IPS-20b (cell line): Measurements from ENCODE around the gene ADGRL3.
"Not testable (repeated sequence)": the region's sequence is repeated elsewhere in the genome, so short reads cannot be mapped to it uniquely, and the experiment has no call there.

Experiments
- H3K27ac ChIP-seq: one replicate; pipeline ENCODE4 v1.5.1; 2013; ENCODE audit warnings: low read length
- H3K27me3 ChIP-seq: 2 replicates; pipeline ENCODE4 v1.6.1; 2013; ENCODE audit warnings: mild to moderate bottlenecking, low read length, inconsistent platforms; ENCODE audit not compliant: insufficient read depth
- H3K36me3 ChIP-seq: 2 replicates; pipeline ENCODE4 v1.6.1; 2013; ENCODE audit warnings: low read depth, mild to moderate bottlenecking, inconsistent platforms, low read length, moderate library complexity; ENCODE audit not compliant: insufficient read depth
- H3K4me1 ChIP-seq: 2 replicates; pipeline ENCODE4 v1.6.1; 2013; ENCODE audit warnings: mild to moderate bottlenecking, control low read depth, inconsistent platforms, low read length, moderate library complexity; ENCODE audit not compliant: insufficient read depth
- H3K4me3 ChIP-seq: 2 replicates; pipeline ENCODE4 v1.5.1; 2013; ENCODE audit warnings: mild to moderate bottlenecking, low read length, inconsistent platforms
- H3K9ac ChIP-seq: 2 replicates; pipeline ENCODE4 v1.6.1; 2013; ENCODE audit warnings: low read depth, mild to moderate bottlenecking, inconsistent platforms, low read length, moderate library complexity
- H3K9me3 ChIP-seq: 2 replicates; pipeline ENCODE4 v1.6.1; 2013; ENCODE audit warnings: mild to moderate bottlenecking, low read depth, low read length, inconsistent platforms; ENCODE audit not compliant: insufficient read depth

The ADGRL3 gene

GRCh38 chr4:61740886-61741285 is 540.8 kb downstream of the ADGRL3 start:
- H3K27ac ChIP-seq, result no peak overlapping the region
- H3K27me3 ChIP-seq, result no peaks in the 10 kb centered on the region
- H3K4me3 ChIP-seq, result no peak overlapping the region
- H3K9ac ChIP-seq, result no peak overlapping the region
- peaks cover 6% of the 10 kb centered on the region for H3K4me1 ChIP-seq
- H3K36me3 ChIP-seq, result peaks cover 85% of the 10 kb centered on the region
- peaks cover 14% of the 10 kb centered on the region for H3K9me3 ChIP-seq

GRCh38 chr4:61741327-61742096 is 541.4 kb downstream of the ADGRL3 start:
- H3K9ac ChIP-seq, result no peak overlapping the region
- H3K27me3 ChIP-seq, result no peaks in the 10 kb centered on the region
- peaks cover 6% of the 10 kb centered on the region for H3K4me1 ChIP-seq
- H3K4me3 ChIP-seq, result no peak overlapping the region
- peaks cover 89% of the 10 kb centered on the region for H3K36me3 ChIP-seq
- peaks cover 18% of the 10 kb centered on the region for H3K9me3 ChIP-seq
- no peak overlapping the region for H3K27ac ChIP-seq

GRCh38 chr4:61750810-61751209 is 550.7 kb downstream of the ADGRL3 start:
- H3K27me3 ChIP-seq, result no peaks in the 10 kb centered on the region

GRCh38 chr4:61752617-61753016 is 552.5 kb downstream of the ADGRL3 start:
- Histone ChIP-seq H3K4me3 (no peak overlapping the region), H3K27me3 (no peaks in the 10 kb centered on the region), H3K9ac (no peak overlapping the region), H3K36me3 (peaks cover 49% of the 10 kb centered on the region), H3K4me1 (no peaks in the 10 kb centered on the region), H3K9me3 (peaks cover 56% of the 10 kb centered on the region), H3K27ac (no peak overlapping the region)

More at GRCh38 chr4:61750810-61751209, 550.7 kb downstream of the ADGRL3 start:
- Histone ChIP-seq H3K4me1 (no peaks in the 10 kb centered on the region), H3K4me3 (no peak overlapping the region), H3K9me3 (peaks cover 51% of the 10 kb centered on the region), H3K9ac (no peak overlapping the region), H3K27ac (no peak overlapping the region), H3K36me3 (peaks cover 55% of the 10 kb centered on the region)

- Histone ChIP-seq H3K4me3 (no peak overlapping the region), H3K9me3 (peaks cover 66% of the 10 kb centered on the region), H3K27me3 (no peaks in the 10 kb centered on the region), H3K4me1 (no peaks in the 10 kb centered on the region), H3K9ac (no peak overlapping the region), H3K36me3 (peaks cover 49% of the 10 kb centered on the region), H3K27ac (no peak overlapping the region)
Measured at GRCh38 chr4:61753739-61754138, 553.6 kb downstream of the ADGRL3 start.

- H3K4me3 ChIP-seq, H3K27ac ChIP-seq, H3K4me1 ChIP-seq, H3K9ac ChIP-seq, H3K27me3 ChIP-seq: not testable (repeated sequence)
- H3K9me3 ChIP-seq, result peaks cover 76% of the 10 kb centered on the region
- peaks cover 50% of the 10 kb centered on the region for H3K36me3 ChIP-seq
Measured at GRCh38 chr4:61756937-61757336, 556.8 kb downstream of the ADGRL3 start.

GRCh38 chr4:61757983-61758382 is 557.9 kb downstream of the ADGRL3 start:
- not testable (repeated sequence) for H3K27me3 ChIP-seq, H3K9ac ChIP-seq, H3K4me1 ChIP-seq, H3K27ac ChIP-seq, H3K4me3 ChIP-seq
- H3K9me3 ChIP-seq, result peaks cover 76% of the 10 kb centered on the region
- H3K36me3 ChIP-seq, result peaks cover 50% of the 10 kb centered on the region

GRCh38 chr4:61758596-61758995 is 558.5 kb downstream of the ADGRL3 start:
- not testable (repeated sequence) for H3K9ac ChIP-seq, H3K27me3 ChIP-seq, H3K4me1 ChIP-seq, H3K27ac ChIP-seq, H3K4me3 ChIP-seq
- peaks cover 76% of the 10 kb centered on the region for H3K9me3 ChIP-seq
- peaks cover 50% of the 10 kb centered on the region for H3K36me3 ChIP-seq

GRCh38 chr4:61759245-61759644 is 559.1 kb downstream of the ADGRL3 start:
- peaks cover 78% of the 10 kb centered on the region for H3K9me3 ChIP-seq
- not testable (repeated sequence) for H3K4me3 ChIP-seq, H3K27ac ChIP-seq, H3K27me3 ChIP-seq, H3K4me1 ChIP-seq, H3K9ac ChIP-seq
- peaks cover 53% of the 10 kb centered on the region for H3K36me3 ChIP-seq

GRCh38 chr4:61759885-61760284 is 559.8 kb downstream of the ADGRL3 start:
- H3K4me3 ChIP-seq, result peak overlapping the region; percentile 21; the same call in 1 of the 2 replicates
- H3K4me1 ChIP-seq, H3K27ac ChIP-seq, H3K27me3 ChIP-seq, H3K9ac ChIP-seq: not testable (repeated sequence)
- H3K36me3 ChIP-seq, result peaks cover 58% of the 10 kb centered on the region
- H3K9me3 ChIP-seq, result peaks cover 81% of the 10 kb centered on the region

- no peak overlapping the region for H3K9ac ChIP-seq
- H3K27me3 ChIP-seq, result no peaks in the 10 kb centered on the region
- no peaks in the 10 kb centered on the region for H3K4me1 ChIP-seq
- peaks cover 85% of the 10 kb centered on the region for H3K9me3 ChIP-seq
- peaks cover 67% of the 10 kb centered on the region for H3K36me3 ChIP-seq
- H3K4me3 ChIP-seq, result peak overlapping the region; percentile 68
- no peak overlapping the region for H3K27ac ChIP-seq
Measured at GRCh38 chr4:61760820-61761219, 560.7 kb downstream of the ADGRL3 start.
